Psoas muscle (tissue), 8 donors: ENCODE data around the gene VWA5B1. TPM values are rescaled to one million over a fixed set of nuclear protein-coding genes. Genes with fewer than 3 reads are reported as not detected.

Experiments
- ATAC-seq, 4 donors: fragments of 200-7000 bp; cut with Tn5 transposase; one replicate each; pipeline ENCODE4 v1.9.1; 2020; ENCODE audit warnings: moderate library complexity in 3 of 4, mild to moderate bottlenecking in 2 of 4
- DNase-seq, 2 donors: peaks; one replicate each; pipeline ENCODE4 v3.0.0-alpha.2; 2020
- H3K27ac ChIP-seq: fragments of 200-600 bp; one replicate; pipeline ENCODE4 v1.8.0; 2022
- H3K27me3 ChIP-seq, 3 donors: fragments of 200-600 bp in 1 of 3; one replicate each; pipeline versions ENCODE4 v1.6.1 to v1.8.0; 2013 to 2022; ENCODE audit warnings: low read length in 2 of 3, mild to moderate bottlenecking in 2 of 3, moderate library complexity in 1 of 3; ENCODE audit not compliant: insufficient read depth in 3 of 3
- H3K36me3 ChIP-seq, 2 donors: fragments of 200-600 bp in 1 of 2; one replicate each; pipeline versions ENCODE4 v1.6.1 to v1.8.0; 2013 to 2022; ENCODE audit warnings: low read depth in 1 of 2, mild to moderate bottlenecking in 1 of 2, moderate library complexity in 1 of 2; ENCODE audit not compliant: insufficient read depth in 1 of 2
- H3K4me1 ChIP-seq: fragments of 200-600 bp; one replicate; pipeline ENCODE4 v1.8.0; 2022
- H3K4me3 ChIP-seq: fragments of 200-600 bp; one replicate; pipeline ENCODE4 v1.8.0; 2022; ENCODE audit warnings: mild to moderate bottlenecking
- H3K9me3 ChIP-seq: fragments of 200-600 bp; one replicate; pipeline ENCODE4 v1.8.0; 2022
- CTCF ChIP-seq: fragments of 200-600 bp; IDR thresholded peaks from one replicate; pipeline ENCODE4 v1.8.0; 2022; ENCODE audit warnings: antibody characterized with exemption
- WGBS, 3 donors: extraction: QIAGEN DNeasy Blood & Tissue Kit; methylation state at CpG; one replicate each; pipeline versions ENCODE4 v1.1.6 to v1.1.7; 2013; 5-methylcytosine and 5-hydroxymethylcytosine counted together
- intact Hi-C, 2 donors: fragments of 100-400 bp; cut with DNase I; formaldehyde crosslinking; loops; one replicate each; pipeline versions ENCODE4 v1.11.0 to v1.14.2; 2022
- polyA plus RNA-seq, 3 donors: library from polyadenylated mRNA; stranded (reverse); fragments of 200-250 nt; gene quantifications; one replicate each; pipeline ENCODE4 v1.2.3, GENCODE V29; 2013
- total RNA-seq, 4 donors: library from RNA; stranded (reverse); fragmentation: NEBNext Ultra II Directional in 2 of 4; extraction: Animal tissue kit (Norgen Biotek cat#: 25700) in 2 of 4; gene quantifications; one replicate each; pipeline versions ENCODE4 v1.2.1 to v1.2.4, GENCODE V29; 2021 to 2023
- donor health status: healthy with polysubstance abuse.
- donor health status: DM: no; HTN: no; CAD: no; lungs with moderate emphysema.
- donor health status: Bipolar disorder and iron deficiency.
- donor health status: healthy.
- donor health status: DM: yes; HTN: yes; CAD: no.
- donor health status: DM: no; HTN: no; CAD: no.
- donor health status: DM: no; HTN: no; CAD: no.
- donor health status: DM: yes; HTN: yes; CAD: no.

The VWA5B1 gene
- total and polyA plus RNA-seq, 7 donors, result under 0.01 to 0.17 (median 0.12) TPM; not detected in 4

DNA sequence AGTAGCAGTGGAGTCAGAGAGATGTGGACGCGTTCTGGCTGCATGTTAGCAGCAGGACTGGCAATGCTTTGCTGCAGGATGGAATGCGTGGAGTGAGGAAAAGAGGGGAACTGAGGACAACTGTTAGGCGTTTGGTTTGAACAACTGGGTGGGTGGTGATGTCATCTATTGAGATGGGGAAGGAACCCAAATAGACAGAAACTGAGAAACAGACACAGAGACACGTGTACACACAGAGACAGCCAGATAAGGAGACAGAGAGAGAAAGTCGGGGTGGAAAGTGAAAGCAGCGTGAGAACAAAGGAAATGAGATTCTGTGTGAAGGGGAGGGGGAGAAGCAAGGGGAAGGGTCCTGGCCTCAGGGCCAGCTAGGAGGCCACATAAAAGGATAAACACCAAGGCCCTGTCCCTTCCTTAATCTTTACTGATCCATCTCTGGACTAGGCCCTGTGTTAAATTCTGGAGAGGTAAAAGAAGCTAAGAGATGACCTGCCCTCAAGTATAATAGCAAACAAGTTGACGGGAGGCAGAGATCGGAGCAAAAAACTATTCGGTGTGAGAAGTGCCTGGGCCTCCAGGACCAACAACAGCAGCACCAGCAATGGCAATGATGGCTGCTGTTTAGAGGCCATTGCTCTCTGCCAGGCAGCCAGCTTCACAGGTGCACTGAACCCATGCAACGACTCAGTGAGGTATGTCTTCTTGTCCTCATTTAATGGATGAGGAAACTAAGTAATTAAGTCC, 31.6 kb downstream of the VWA5B1 start:
- Histone ChIP-seq H3K9me3 (no peaks in the 10 kb centered on the region), H3K36me3 (no peaks in the 10 kb centered on the region), H3K27me3 (peaks cover 0 to 9% (median 6%) of the 10 kb centered on the region in 3 donors), H3K4me3 (no peak overlapping the region), H3K4me1 (peaks cover 6% of the 10 kb centered on the region), H3K27ac (no peak overlapping the region)
- DNase-seq (no peak), ATAC-seq (no peak)
- no peak for TF ChIP-seq CTCF
- intact Hi-C loops, result no loop called here
- WGBS, 3 donors, result 42 to 55% (median 50%) methylated on average over 11 of the region's 11 CpGs

DNA sequence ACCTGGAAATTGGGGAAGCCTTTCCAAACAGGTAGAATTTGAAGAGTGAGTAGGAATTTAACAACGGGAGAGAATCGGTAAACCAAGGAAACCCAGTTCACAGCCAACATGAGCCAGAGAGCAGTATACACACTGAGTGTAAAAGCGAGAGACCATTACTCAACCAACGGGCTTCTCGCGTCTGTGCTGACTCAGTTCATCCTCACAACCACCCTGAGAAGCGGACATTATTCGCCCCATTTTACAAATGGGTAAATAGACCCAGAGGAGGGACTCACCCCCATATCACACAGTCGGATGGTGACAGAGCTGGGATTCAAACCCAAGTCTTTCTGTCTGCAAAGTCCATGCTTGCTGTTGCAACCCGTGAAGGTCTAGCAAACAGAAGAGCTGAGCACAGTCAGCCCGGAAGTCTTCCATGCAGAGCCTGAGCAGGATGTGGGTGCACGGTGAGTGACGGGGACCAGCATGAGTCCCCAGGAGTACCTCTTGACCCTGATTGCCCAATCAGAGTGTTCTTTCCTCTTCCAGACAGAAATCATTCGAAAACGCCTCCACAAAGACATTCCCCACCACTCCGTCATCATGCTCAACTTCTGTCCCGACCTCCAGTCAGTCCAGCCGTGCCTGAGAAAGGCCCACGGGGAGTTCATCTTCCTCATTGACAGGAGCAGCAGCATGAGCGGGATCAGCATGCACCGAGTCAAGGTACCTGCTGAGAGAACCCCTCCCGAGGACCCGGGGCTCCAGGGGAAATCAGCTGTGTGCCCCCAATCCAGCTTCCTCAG, 32.3 kb downstream of the VWA5B1 start:
- Histone ChIP-seq H3K27ac (no peak overlapping the region), H3K27me3 (peaks cover 0 to 9% (median 3%) of the 10 kb centered on the region in 3 donors), H3K9me3 (no peaks in the 10 kb centered on the region), H3K4me1 (peaks cover 6% of the 10 kb centered on the region), H3K36me3 (no peaks in the 10 kb centered on the region), H3K4me3 (no peak overlapping the region)
- 92 to 94% (median 93%) methylated on average over 23 of the region's 23 CpGs for WGBS, 3 donors
- no peak for DNase-seq
- ATAC-seq, result no peak
- intact Hi-C loops, result no loop called here
- TF ChIP-seq CTCF, result no peak

DNA sequence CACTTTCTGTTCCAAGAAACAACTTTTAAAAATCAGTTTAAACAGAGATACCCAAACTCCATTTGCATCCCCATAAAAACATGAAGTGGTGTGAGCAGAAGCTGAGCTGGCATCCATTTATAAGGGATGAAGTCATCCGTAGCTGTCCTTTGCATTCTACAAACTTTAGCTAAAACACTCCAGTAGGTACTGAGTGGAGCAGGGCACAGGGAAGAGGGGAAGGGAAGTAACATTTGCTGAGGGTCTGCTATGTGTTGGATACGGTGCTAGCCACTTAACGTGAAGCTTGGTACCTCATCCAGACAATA, 32.9 kb downstream of the VWA5B1 start:
- no peak for TF ChIP-seq CTCF
- peaks cover 0 to 9% (median 3%) of the 10 kb centered on the region in 3 donors for H3K27me3 ChIP-seq
- 92 to 97% (median 94%) methylated on average over 3 of the region's 3 CpGs for WGBS, 3 donors
- H3K4me1 ChIP-seq, result peaks cover 6% of the 10 kb centered on the region
- intact Hi-C loops, result no loop called here
- no peak for ATAC-seq
- H3K36me3 ChIP-seq, result no peaks in the 10 kb centered on the region
- H3K9me3 ChIP-seq, result no peaks in the 10 kb centered on the region
- no peak overlapping the region for H3K27ac ChIP-seq
- no peak for DNase-seq
- H3K4me3 ChIP-seq, result no peak overlapping the region

DNA sequence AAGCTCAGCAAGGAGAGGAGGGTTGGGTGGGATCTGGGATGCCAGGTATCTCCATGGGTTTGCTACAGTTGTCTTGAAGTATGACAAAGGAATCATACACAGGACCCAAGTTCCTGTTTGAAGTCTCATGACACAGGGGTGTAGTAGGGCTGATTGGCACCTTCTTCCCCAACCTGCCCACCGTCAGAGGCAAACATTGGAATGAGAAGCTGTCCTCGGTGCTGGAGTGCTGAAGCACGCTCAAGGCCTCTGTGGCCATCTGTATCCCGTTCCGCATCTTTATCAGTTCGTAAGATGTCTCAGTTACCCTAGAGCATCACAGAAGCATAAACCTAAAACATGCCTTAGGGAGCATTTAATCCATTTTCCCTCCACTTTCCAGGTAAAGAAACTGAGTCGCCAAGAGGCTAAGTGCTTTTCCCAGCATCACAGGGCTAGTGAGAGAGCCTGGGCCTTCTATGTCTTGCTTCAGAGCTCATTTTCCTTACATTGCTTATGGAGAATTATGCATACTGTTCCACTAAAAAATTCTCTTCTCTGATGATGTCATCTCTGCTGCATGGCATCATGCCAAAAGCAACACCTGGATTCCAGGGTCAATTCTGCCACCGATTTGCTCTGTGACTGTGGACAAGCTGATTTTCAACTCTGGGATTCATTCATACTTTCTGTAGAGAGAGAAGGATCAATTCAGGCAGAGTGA, 34.2 kb downstream of the VWA5B1 start:
- intact Hi-C loops, result no loop called here
- 74 to 76% (median 76%) methylated on average over 8 of the region's 8 CpGs for WGBS, 3 donors
- Histone ChIP-seq H3K4me3 (no peak overlapping the region), H3K27me3 (peaks cover 0 to 9% (median 0%) of the 10 kb centered on the region in 3 donors), H3K27ac (no peak overlapping the region), H3K4me1 (peaks cover 6% of the 10 kb centered on the region), H3K36me3 (no peaks in the 10 kb centered on the region), H3K9me3 (no peaks in the 10 kb centered on the region)
- ATAC-seq (no peak), DNase-seq (no peak)
- no peak for TF ChIP-seq CTCF
